ENCODE measurements around the gene SEMA3C.

The SEMA3C gene

GRCh38 chr7:80732630-80733029, 186.2 kb downstream of the SEMA3C start:
- DNase-seq: peak; percentile 30

GRCh38 chr7:80731281-80731680, 187.6 kb downstream of the SEMA3C start:
- no peak for DNase-seq

- DNase-seq: no peak
Measured at GRCh38 chr7:80729591-80730320, 189.1 kb downstream of the SEMA3C start.

- no peak for DNase-seq
Measured at GRCh38 chr7:80726666-80727065, 192.2 kb downstream of the SEMA3C start.

- DNase-seq: no peak
Measured at GRCh38 chr7:80725181-80725611, 193.7 kb downstream of the SEMA3C start.

- DNase-seq: no peak
Measured at GRCh38 chr7:80724249-80724871, 194.5 kb downstream of the SEMA3C start.

GRCh38 chr7:80722616-80723195, 196.1 kb downstream of the SEMA3C start:
- DNase-seq: no peak

- peak; percentile 24 for DNase-seq
Measured at GRCh38 chr7:80721883-80722615, 196.8 kb downstream of the SEMA3C start.

GRCh38 chr7:80720146-80720545, 198.7 kb downstream of the SEMA3C start:
- no peak for DNase-seq

GRCh38 chr7:80719261-80719660, 199.6 kb downstream of the SEMA3C start:
- DNase-seq: no peak

GRCh38 chr7:80711531-80711930, 207.3 kb downstream of the SEMA3C start:
- DNase-seq: no peak

- no peak for DNase-seq
Measured at GRCh38 chr7:80708123-80708522, 210.7 kb downstream of the SEMA3C start.

GRCh38 chr7:80707318-80707717, 211.5 kb downstream of the SEMA3C start:
- DNase-seq: no peak

GRCh38 chr7:80705130-80705781, 213.6 kb downstream of the SEMA3C start:
- DNase-seq: peak; percentile 65

GRCh38 chr7:80703272-80703671, 215.6 kb downstream of the SEMA3C start:
- no peak for DNase-seq

- no peak for DNase-seq
Measured at GRCh38 chr7:80699721-80700256, 219.1 kb downstream of the SEMA3C start.

GRCh38 chr7:80699045-80699638, 219.7 kb downstream of the SEMA3C start:
- DNase-seq: peak; percentile 78
